ENCODE data around the gene CCDC71L.
"Not testable (repeated sequence)": the region's sequence is repeated elsewhere in the genome, so short reads cannot be mapped to it uniquely, and the experiment has no call there.

Gene CCDC71L

DNA sequence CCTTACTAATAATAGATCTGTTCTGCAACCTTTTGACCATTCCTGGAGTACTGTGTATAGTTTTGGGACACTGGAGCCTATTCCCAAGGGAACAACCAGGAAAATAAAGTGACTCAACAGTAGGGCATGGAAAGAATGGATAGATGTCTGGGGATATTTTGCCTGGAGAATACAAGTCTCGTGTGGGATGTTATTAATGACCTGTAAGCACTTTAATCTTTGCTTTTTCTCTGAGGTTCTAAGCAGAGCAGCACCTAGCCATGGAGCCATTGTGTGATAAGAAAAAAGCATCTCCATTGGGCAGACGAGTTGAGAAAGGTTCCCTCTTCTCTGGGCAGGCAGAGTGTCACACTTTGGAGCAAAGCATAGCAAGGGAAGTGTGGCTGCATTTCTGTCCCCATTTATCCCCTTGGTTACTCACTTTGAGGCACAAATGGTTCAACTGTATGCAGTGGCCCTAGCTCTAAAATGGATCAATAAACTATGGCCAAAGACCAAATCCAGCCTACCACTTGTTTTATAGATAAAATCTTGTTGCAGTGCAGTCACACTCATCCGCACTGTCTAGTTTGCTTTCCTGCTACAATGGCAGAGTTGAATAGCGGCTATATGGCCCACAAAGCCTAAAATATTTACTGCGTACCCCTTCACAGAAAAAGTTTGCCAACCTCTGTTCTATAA is 21.0 kb upstream of the CCDC71L start:
- TF ChIP-seq ZNF274 (IDR thresholded peaks at IDR 0.05; ENCODE audit: low read depth, low read length) = no peak
- no peak for TF ChIP-seq SUZ12 (IDR thresholded peaks at IDR 0.05; ENCODE audit: extremely low read depth, insufficient read depth, insufficient read length)
- no peak for TF ChIP-seq YY1 (IDR thresholded peaks at IDR 0.05; ENCODE audit: insufficient read depth, insufficient read length)
- Histone ChIP-seq H3K27me3 (ENCODE audit: insufficient read depth, insufficient read length) (no peaks in the 10 kb centered on the region), H3K36me3 (ENCODE audit: insufficient read depth, insufficient read length, low read length) (no peaks in the 10 kb centered on the region), H3K9me3 (ENCODE audit: insufficient read depth, low read length) (no peaks in the 10 kb centered on the region), H3K9ac (ENCODE audit: insufficient read length, low read depth) (no peak overlapping the region), H3K4me3 (ENCODE audit: insufficient read length, low read depth) (no peak overlapping the region), H3K4me1 (ENCODE audit: insufficient read depth, insufficient read length) (no peaks in the 10 kb centered on the region)
- no peak for DNase-seq (ENCODE audit: low read depth, low spot score)

DNA sequence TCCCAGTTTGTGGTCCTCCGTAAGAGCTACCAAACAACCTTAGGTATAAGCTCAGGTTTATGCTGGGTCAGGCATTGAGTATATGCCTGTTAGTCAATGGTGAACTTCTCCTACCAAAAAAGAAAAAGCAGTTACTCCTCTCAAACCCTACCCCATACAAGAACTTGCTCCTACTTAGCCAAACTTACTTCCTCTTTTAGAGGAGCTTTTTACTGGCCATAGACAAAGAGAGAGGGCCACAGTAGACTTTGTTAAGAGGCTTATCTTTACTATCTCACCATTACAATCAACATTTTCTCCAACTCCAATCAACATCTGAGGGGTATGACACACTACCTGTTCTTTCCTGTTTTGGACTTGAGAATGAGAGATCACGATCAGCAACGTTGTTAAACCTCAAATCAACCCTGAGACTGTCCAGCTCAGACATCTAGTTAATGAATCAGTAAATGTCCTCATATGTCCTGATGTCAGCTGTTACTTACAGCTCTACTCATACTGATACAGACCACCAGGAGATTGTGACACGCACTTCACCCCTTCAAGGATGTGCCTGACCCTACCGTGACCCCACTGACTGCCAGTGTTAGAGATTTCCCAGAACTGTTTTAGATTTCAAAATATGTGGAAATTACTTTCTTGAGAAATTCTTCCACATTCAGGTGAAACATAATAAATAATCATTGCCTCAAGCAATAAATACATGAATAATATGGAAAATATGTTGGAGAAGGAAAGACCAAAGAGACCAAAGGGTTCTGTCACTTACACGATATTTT is 18.4 kb upstream of the CCDC71L start:
- Histone ChIP-seq H3K36me3 (ENCODE audit: insufficient read depth, insufficient read length, low read length) (no peaks in the 10 kb centered on the region), H3K4me3 (ENCODE audit: insufficient read length, low read depth) (no peak overlapping the region), H3K4me1 (ENCODE audit: insufficient read depth, insufficient read length) (no peaks in the 10 kb centered on the region), H3K9me3 (ENCODE audit: insufficient read depth, low read length) (no peaks in the 10 kb centered on the region), H3K9ac (ENCODE audit: insufficient read length, low read depth) (no peak overlapping the region), H3K27me3 (ENCODE audit: insufficient read depth, insufficient read length) (no peaks in the 10 kb centered on the region)
- no peak for TF ChIP-seq ZNF274 (IDR thresholded peaks at IDR 0.05; ENCODE audit: low read depth, low read length)
- TF ChIP-seq SUZ12 (IDR thresholded peaks at IDR 0.05; ENCODE audit: extremely low read depth, insufficient read depth, insufficient read length) = no peak
- no peak for TF ChIP-seq YY1 (IDR thresholded peaks at IDR 0.05; ENCODE audit: insufficient read depth, insufficient read length)
- no peak for DNase-seq (ENCODE audit: low read depth, low spot score)

DNA sequence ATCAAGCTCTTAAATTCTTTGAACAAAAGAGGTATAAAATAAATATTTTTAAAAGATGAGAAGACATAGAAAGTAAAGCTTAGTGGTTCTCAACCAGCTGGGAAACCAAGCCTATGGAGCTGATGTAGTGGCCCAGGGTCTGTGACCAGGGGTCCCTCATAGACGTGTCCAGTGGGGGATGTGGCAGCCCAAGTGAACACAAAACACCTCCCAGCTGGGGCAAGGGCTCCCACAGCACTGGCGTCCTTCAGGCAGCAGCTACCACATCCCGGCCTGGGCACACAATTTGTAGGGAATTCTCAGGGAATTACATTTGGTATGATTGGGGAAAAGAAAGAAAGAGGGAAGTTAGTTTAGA is 17.8 kb upstream of the CCDC71L start:
- H3K4me3 ChIP-seq (ENCODE audit: insufficient read length, low read depth) = no peak overlapping the region

DNA sequence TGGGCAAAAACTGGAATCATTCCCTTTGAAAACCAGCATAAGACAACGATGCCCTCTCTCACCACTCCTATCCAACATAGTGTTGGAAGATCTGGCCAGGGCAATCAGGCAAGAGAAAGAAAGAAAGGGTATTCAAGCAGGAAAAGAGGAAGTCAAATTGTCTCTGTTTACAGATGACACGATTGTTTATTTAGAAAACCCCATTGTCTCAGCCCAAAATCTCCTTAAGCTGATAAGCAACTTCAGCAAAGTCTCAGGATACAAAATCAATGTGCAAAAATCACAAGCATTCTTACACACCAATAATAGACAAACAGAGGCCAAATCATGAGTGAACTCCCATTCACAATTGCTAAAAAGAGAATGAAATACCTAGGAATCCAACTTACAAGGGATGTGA is 15.5 kb upstream of the CCDC71L start:
- not testable (repeated sequence) for H3K9me3 ChIP-seq (ENCODE audit: insufficient read depth, low read length); H3K4me3 ChIP-seq (ENCODE audit: insufficient read length, low read depth); DNase-seq (ENCODE audit: low read depth, low spot score)

More for the DNA sequence above, 17.8 kb upstream of the CCDC71L start:
- no peak for DNase-seq (ENCODE audit: low read depth, low spot score)
- Histone ChIP-seq H3K9ac (ENCODE audit: insufficient read length, low read depth) (no peak overlapping the region), H3K27me3 (ENCODE audit: insufficient read depth, insufficient read length) (no peaks in the 10 kb centered on the region), H3K9me3 (ENCODE audit: insufficient read depth, low read length) (no peaks in the 10 kb centered on the region), H3K4me1 (ENCODE audit: insufficient read depth, insufficient read length) (no peaks in the 10 kb centered on the region), H3K36me3 (ENCODE audit: insufficient read depth, insufficient read length, low read length) (no peaks in the 10 kb centered on the region)
- no peak for TF ChIP-seq YY1 (IDR thresholded peaks at IDR 0.05; ENCODE audit: insufficient read depth, insufficient read length)
- no peak for TF ChIP-seq ZNF274 (IDR thresholded peaks at IDR 0.05; ENCODE audit: low read depth, low read length)
- TF ChIP-seq SUZ12 (IDR thresholded peaks at IDR 0.05; ENCODE audit: extremely low read depth, insufficient read depth, insufficient read length) = no peak

DNA sequence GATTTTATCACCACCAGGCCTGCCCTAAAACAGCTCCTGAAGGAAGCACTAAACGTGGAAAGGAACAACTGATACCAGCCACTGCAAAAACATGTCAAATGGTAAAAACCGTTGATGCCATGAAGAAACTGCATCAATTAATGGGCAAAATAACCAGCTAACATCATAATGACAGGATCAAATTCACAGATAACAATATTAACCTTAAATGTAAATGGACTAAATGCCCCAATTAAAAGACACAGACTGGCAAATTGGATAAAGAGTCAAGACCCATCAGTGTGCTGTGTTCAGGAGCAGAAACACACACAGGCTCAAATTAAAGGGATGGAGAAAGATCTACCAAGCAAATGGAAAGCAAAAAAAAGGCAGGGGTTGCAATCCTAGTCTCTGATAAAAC is 12.7 kb upstream of the CCDC71L start:
- not testable (repeated sequence) for DNase-seq (ENCODE audit: low read depth, low spot score); H3K4me1 ChIP-seq (ENCODE audit: insufficient read depth, insufficient read length); H3K9me3 ChIP-seq (ENCODE audit: insufficient read depth, low read length); H3K36me3 ChIP-seq (ENCODE audit: insufficient read depth, insufficient read length, low read length); H3K9ac ChIP-seq (ENCODE audit: insufficient read length, low read depth); H3K27me3 ChIP-seq (ENCODE audit: insufficient read depth, insufficient read length); H3K4me3 ChIP-seq (ENCODE audit: insufficient read length, low read depth)

More for the DNA sequence above, 15.5 kb upstream of the CCDC71L start:
- not testable (repeated sequence) for H3K9ac ChIP-seq (ENCODE audit: insufficient read length, low read depth); H3K4me1 ChIP-seq (ENCODE audit: insufficient read depth, insufficient read length); H3K36me3 ChIP-seq (ENCODE audit: insufficient read depth, insufficient read length, low read length); H3K27me3 ChIP-seq (ENCODE audit: insufficient read depth, insufficient read length)

DNA sequence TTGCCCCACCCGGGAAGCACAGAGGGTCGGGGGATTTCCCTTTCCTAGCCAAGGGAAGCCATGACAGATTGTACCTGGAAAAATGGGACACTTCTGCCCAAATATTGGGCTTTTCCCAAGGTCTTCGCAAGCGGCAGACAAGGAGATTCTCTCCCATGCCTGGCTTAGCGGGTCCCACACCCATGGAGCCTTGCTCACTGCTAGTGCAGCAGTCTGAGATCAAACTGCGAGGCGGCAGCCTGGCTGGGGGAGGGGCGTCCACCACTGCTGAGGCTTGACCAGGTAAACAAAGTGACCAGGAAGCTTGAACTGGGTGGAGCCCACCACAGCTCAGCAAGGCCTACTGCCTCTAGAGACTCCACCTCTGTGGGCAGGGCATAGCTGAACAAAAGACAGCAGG is 11.0 kb upstream of the CCDC71L start:
- not testable (repeated sequence) for DNase-seq (ENCODE audit: low read depth, low spot score); H3K4me3 ChIP-seq (ENCODE audit: insufficient read length, low read depth); H3K9ac ChIP-seq (ENCODE audit: insufficient read length, low read depth); H3K36me3 ChIP-seq (ENCODE audit: insufficient read depth, insufficient read length, low read length); H3K9me3 ChIP-seq (ENCODE audit: insufficient read depth, low read length); H3K27me3 ChIP-seq (ENCODE audit: insufficient read depth, insufficient read length); H3K4me1 ChIP-seq (ENCODE audit: insufficient read depth, insufficient read length)

DNA sequence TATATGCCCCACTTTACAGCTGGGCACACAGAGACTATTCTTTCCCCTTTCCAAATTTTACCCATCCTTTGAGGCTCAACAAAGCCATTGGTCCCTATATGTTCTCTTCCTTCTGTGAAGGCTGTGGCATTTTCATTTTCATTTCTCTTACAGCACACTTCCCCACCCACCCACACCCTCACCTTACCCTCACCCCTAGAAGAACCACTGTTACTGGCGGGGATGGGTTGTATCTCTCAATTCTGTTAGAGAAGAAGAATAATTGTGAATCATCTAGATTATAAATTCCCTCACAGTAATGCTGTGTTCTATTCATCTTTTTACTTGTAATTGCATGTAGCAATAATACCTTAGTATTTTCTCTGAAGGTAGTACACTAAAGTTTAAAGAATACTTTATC is 10.2 kb upstream of the CCDC71L start:
- H3K9ac ChIP-seq (ENCODE audit: insufficient read length, low read depth) = no peak overlapping the region
- no peaks in the 10 kb centered on the region for H3K9me3 ChIP-seq (ENCODE audit: insufficient read depth, low read length)
- no peaks in the 10 kb centered on the region for H3K27me3 ChIP-seq (ENCODE audit: insufficient read depth, insufficient read length)
- no peak for DNase-seq (ENCODE audit: low read depth, low spot score)
- no peaks in the 10 kb centered on the region for H3K36me3 ChIP-seq (ENCODE audit: insufficient read depth, insufficient read length, low read length)
- no peak overlapping the region for H3K4me3 ChIP-seq (ENCODE audit: insufficient read length, low read depth)
- H3K4me1 ChIP-seq (ENCODE audit: insufficient read depth, insufficient read length) = no peaks in the 10 kb centered on the region
- TF ChIP-seq ZNF274 (IDR thresholded peaks at IDR 0.05; ENCODE audit: low read depth, low read length) = no peak
- TF ChIP-seq SUZ12 (IDR thresholded peaks at IDR 0.05; ENCODE audit: extremely low read depth, insufficient read depth, insufficient read length) = no peak
- TF ChIP-seq YY1 (IDR thresholded peaks at IDR 0.05; ENCODE audit: insufficient read depth, insufficient read length) = no peak

Data from NT2/D1 (cell line).